Stimulated activated CD8-positive, alpha-beta memory T cell treated with anti-CD3 and anti-CD28 coated beads, Interleukin-12 subunit alpha, Interleukin-12 subunit beta, amount 100 ng/mL, for 24 hours (primary cell): Measurements from ENCODE around the gene CLN3.
"Not testable (repeated sequence)": the region's sequence is repeated elsewhere in the genome, so short reads cannot be mapped to it uniquely, and the experiment has no call there.

Experiments
- DNase-seq: peaks from one replicate; pipeline ENCODE4 v3.0.0-alpha.2; 2020; ENCODE audit errors: extremely low read depth

The CLN3 gene

GRCh38 chr16:28513484-28514181, 21.8 kb upstream of the CLN3 start:
- DNase-seq = no peak

- no peak for DNase-seq
Measured at GRCh38 chr16:28511801-28512789, 20.2 kb upstream of the CLN3 start.

- DNase-seq = no peak
Measured at GRCh38 chr16:28511031-28511430, 19.2 kb upstream of the CLN3 start.

- DNase-seq = no peak
Measured at GRCh38 chr16:28505489-28506137, 13.7 kb upstream of the CLN3 start.

GRCh38 chr16:28504707-28505404, 13.0 kb upstream of the CLN3 start:
- DNase-seq = no peak

- DNase-seq = no peak
Measured at GRCh38 chr16:28503470-28504259, 11.8 kb upstream of the CLN3 start.

- DNase-seq = no peak
Measured at GRCh38 chr16:28502290-28502689, 10.4 kb upstream of the CLN3 start.

- DNase-seq = no peak
Measured at GRCh38 chr16:28501258-28502232, 9.7 kb upstream of the CLN3 start.

- not testable (repeated sequence) for DNase-seq
Measured at GRCh38 chr16:28500476-28501180, 8.8 kb upstream of the CLN3 start.

- no peak for DNase-seq
Measured at GRCh38 chr16:28499854-28500253, 8.0 kb upstream of the CLN3 start.

- DNase-seq = no peak
Measured at GRCh38 chr16:28498666-28499381, 7.0 kb upstream of the CLN3 start.

GRCh38 chr16:28497861-28498599, 6.2 kb upstream of the CLN3 start:
- DNase-seq = no peak

- DNase-seq = no peak
Measured at GRCh38 chr16:28497386-28497785, 5.5 kb upstream of the CLN3 start.

- no peak for DNase-seq
Measured at GRCh38 chr16:28496844-28497243, 5.0 kb upstream of the CLN3 start.

- no peak for DNase-seq
Measured at GRCh38 chr16:28495795-28496749, 4.2 kb upstream of the CLN3 start.

GRCh38 chr16:28495098-28495793, 3.4 kb upstream of the CLN3 start:
- DNase-seq = no peak
